OCI-LY3 (cell line): ENCODE data around the gene PKIG.

Experiments used
- EZH2phosphoT487 ChIP-seq: fragments of 200-600 bp; shearing (Covaris generic); IDR thresholded peaks from 2 replicates; pipeline ENCODE4 v1.6.1; 2018; ENCODE audit warnings: antibody characterized with exemption, mixed run types, low read depth
- TF ChIP-seq, protein P1 (sequence below): fragments of 200-600, 300-600 bp; sonication (generic); IDR thresholded peaks from 2 replicates; pipeline ENCODE4 v1.5.1; 2014; ENCODE audit warnings: antibody characterized with exemption, low read length, low read depth

GRCh38 chr20:44633187-44633810 is 50.9 kb downstream of the PKIG start:
- TF ChIP-seq, protein P1, sequence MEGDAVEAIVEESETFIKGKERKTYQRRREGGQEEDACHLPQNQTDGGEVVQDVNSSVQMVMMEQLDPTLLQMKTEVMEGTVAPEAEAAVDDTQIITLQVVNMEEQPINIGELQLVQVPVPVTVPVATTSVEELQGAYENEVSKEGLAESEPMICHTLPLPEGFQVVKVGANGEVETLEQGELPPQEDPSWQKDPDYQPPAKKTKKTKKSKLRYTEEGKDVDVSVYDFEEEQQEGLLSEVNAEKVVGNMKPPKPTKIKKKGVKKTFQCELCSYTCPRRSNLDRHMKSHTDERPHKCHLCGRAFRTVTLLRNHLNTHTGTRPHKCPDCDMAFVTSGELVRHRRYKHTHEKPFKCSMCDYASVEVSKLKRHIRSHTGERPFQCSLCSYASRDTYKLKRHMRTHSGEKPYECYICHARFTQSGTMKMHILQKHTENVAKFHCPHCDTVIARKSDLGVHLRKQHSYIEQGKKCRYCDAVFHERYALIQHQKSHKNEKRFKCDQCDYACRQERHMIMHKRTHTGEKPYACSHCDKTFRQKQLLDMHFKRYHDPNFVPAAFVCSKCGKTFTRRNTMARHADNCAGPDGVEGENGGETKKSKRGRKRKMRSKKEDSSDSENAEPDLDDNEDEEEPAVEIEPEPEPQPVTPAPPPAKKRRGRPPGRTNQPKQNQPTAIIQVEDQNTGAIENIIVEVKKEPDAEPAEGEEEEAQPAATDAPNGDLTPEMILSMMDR: no peak
- TF ChIP-seq EZH2phosphoT487: no peak
